ENCODE data around the gene KRTAP16-1.
"Not testable (repeated sequence)": the region's sequence is repeated elsewhere in the genome, so short reads cannot be mapped to it uniquely, and the experiment has no call there.

KRTAP16-1 gene, protein sequence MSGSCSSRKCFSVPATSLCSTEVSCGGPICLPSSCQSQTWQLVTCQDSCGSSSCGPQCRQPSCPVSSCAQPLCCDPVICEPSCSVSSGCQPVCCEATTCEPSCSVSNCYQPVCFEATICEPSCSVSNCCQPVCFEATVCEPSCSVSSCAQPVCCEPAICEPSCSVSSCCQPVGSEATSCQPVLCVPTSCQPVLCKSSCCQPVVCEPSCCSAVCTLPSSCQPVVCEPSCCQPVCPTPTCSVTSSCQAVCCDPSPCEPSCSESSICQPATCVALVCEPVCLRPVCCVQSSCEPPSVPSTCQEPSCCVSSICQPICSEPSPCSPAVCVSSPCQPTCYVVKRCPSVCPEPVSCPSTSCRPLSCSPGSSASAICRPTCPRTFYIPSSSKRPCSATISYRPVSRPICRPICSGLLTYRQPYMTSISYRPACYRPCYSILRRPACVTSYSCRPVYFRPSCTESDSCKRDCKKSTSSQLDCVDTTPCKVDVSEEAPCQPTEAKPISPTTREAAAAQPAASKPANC

DNA sequence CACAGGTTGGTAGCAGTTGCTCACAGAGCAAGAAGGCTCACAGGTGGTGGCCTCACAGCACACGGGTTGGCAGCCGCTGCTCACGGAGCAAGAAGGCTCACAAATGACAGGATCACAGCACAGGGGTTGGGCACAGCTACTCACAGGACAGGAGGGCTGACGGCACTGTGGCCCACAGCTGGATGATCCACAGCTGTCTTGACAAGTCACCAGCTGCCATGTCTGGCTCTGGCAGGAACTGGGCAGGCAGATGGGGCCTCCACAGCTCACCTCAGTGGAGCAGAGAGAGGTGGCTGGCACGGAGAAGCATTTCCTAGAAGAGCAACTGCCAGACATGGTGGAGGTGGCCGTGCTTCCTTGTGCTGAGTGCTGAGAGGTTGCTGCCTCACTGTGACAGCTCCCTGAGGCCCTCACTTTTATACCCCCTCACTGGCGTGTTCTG is at the start of gene KRTAP16-1:
TSS of gene KRTAP16-1 (minus strand) at position 392 of the 442 bp plus-strand sequence. CDS start at position 336, 56 bp downstream.
- in situ Hi-C loops (cut with MboI; ENCODE audit: low sequenced_read_pairs): no loop called here

DNA sequence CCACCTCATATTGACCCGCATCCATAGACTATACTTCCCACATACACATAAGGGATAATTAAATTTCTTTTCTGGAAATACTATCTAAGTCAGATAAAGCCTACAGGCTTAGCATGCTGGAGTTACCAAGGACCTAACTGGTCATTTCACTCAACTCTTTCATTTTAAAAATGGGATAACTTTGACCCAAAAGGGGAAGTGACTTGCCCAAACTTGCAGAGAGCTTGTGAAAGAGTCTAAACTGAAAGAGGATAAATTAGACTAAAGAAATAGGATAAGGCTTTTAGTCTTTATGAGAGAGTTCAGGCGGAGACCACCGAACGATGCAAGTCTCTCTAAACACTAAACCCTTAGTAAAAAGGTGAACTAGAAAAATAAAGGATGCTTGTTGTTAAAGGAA is 45.4 kb upstream of the KRTAP16-1 start:
- in situ Hi-C loops (cut with MboI; ENCODE audit: low sequenced_read_pairs): no loop called here

DNA sequence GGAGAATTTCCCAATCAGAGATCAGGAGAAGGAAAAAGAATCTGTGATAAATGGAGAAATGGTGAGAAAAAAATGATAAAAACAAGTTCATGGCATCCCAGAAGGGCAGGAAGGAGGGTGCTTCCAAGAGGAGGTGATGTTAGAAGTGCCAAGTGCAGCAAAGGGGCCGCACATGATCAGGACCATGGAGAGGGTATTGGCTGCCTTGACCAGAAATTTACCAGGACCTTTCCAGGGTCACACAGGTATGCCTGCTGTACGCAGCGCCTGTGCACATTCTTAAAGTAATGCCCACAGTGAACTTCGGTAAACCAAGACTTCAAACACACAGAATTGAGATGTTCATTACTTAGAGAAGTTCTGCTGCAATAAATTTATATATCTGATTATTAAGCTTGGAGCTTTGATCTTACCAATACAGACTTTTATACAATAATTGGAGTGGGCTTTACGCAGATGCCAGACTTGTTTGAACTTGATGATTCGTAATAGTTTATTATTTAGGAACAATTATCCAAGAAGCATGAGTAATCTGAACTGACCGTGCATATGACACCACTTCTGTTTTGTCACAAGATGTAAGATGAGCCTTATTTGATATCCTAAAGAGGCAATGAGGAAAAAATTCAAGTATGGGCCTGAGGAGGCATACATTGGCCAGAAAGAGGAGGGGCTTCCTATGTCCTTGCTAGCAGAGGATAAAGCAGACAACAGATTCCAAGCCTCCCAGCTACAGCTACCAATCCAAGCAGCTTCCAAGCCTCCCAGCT is 43.7 kb upstream of the KRTAP16-1 start:
- in situ Hi-C loops (cut with MboI; ENCODE audit: low sequenced_read_pairs): no loop called here

DNA sequence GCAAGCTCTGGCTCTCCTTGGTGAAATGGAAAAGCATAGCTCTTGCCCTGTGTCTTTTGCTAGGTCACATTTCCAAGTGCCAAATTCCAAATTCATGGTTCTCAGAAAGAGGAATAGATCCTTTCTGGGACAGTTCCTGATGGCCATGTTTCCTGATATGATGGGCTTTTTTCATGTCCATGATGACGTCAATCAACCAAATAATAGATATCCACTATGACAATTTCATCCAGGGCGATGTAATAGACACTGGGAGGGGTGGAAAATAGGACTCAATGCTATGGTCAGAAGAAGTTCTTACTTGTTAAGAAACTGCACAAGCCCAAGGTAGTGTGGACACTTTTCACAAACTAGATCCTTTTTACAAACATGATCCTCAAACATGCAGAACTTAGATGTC is 42.1 kb upstream of the KRTAP16-1 start:
- in situ Hi-C loops (cut with MboI; ENCODE audit: low sequenced_read_pairs): no loop called here

DNA sequence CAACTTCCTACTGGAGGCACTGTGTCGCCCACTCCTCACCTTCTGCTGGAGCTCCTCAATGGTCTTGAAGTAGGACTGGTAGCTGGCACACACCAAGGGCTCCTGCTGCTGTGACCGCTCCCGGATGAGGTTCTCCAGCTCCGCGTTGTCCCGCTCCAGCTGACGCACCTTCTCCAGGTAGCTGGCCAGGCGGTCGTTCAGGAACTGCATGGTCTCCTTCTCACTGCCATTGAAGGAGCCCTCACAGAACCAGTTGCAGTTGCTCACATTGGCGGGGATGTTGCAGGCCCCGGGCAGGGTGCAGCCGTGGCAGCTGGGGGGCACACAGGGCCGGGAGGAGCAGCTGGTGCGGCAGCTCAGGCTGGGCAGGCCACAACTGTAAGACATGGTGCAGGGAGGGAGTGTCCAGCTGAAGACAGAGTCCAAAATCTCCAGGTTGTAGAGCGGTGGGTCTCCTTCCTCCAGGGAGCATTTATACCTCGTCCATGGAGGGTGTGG is 41.3 kb upstream of the KRTAP16-1 start, which contains the start of gene KRT33A:
TSS of gene KRT33A (minus strand) at position 448 of the 498 bp plus-strand sequence. CDS start at position 387, 61 bp downstream.
- in situ Hi-C loops (cut with MboI; ENCODE audit: low sequenced_read_pairs): not testable (repeated sequence)

DNA sequence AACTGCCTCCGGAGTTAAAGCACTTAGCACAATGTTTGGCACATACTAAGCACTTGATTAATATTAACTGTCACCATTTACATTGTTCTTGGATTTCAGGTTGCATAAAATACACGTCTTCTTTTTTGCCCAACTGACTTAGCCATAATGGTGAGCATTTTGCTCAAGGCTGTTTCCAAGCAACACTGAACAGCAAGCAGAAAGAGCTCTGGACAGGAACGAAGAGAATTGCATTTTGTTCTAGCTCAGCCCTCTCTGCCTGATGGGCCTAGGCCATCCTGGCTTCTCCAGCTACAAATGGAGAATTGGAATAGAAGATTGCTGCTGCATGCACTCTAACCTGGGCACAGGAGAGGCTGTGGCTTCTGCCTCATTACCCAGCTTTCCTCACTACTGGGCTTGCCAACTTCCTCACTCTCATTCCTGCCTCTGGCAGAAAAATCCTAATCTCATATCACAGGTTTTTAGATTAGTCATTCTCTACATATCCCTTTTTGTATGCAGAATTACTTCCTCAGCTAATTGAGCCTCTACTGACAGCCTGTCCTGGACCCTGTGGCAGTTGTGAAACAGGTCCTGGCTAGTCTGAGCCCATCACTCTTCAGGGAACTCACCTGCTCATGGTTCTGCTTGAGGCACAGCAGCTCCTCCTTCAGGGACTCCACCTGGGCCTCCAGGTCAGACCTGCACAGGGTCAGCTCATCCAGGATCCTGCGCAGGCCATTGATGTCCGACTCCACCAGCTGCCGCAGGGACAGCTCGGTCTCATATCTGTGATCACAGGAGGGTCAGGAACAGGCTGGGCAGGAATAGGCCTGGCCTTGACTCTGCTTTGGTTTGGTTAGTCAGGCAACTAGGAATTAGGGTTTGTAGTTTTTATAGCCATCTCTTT is 39.0 kb upstream of the KRTAP16-1 start:
- in situ Hi-C loops (cut with MboI; ENCODE audit: low sequenced_read_pairs): no loop called here

DNA sequence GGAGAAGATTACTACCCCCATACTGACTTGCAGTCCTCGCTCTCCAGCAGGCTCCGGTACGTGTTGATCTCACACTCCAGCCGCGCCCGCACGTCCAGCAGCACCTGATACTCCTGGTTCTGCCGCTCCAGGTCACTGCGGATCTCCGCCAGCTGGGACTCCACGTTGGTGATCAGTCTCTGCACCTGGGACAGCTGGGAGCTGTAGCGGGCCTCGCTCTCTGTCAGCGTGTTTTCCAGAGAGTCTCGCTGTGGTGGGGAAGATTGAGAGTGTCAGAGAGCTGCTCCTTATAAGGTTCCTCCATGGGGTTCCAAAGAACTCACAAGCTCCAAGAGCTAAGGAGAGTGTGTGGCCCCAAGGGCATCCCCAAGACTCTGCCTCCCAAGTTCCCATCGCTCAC is 37.3 kb upstream of the KRTAP16-1 start:
- in situ Hi-C loops (cut with MboI; ENCODE audit: low sequenced_read_pairs): not testable (repeated sequence)

DNA sequence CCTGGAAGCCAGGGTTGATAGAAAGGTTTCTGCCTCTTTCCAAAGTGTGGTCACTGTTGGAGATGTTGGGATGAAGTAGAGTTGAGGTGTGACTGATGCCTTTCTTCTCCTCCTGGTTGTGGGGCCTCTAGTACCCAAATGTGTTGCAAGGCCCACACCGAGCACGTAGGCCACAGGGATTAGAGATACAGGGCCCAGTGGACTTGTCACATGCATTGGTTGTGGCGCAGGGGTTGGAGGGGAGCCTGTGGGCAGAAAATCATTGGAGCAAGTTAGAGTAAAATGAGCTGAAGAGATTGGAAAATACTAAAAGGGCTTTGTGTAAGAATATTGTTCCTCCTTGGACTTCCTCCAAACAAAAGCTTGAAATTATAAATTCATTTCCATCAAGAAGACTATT is 36.9 kb upstream of the KRTAP16-1 start:
- in situ Hi-C loops (cut with MboI; ENCODE audit: low sequenced_read_pairs): no loop called here

DNA sequence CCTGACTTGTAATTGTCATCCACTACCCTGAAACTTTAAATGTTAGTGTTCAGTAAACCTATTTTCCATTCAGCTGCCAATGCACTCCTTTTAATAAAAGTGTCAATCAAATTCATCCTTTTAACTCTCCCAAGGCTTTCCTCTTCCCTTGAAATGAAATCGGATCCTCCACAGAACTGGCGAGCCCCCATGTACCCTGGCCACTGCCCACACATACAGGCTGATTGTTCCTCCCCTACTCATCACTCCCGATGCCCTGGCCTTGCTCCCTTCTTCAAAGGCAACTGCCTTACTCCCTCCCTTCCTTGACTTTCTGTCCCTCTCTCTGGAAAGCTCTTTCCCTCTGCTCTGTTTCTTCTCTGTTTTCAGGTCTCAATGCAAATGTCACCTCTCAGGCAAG is 33.9 kb upstream of the KRTAP16-1 start:
- in situ Hi-C loops (cut with MboI; ENCODE audit: low sequenced_read_pairs): no loop called here

DNA sequence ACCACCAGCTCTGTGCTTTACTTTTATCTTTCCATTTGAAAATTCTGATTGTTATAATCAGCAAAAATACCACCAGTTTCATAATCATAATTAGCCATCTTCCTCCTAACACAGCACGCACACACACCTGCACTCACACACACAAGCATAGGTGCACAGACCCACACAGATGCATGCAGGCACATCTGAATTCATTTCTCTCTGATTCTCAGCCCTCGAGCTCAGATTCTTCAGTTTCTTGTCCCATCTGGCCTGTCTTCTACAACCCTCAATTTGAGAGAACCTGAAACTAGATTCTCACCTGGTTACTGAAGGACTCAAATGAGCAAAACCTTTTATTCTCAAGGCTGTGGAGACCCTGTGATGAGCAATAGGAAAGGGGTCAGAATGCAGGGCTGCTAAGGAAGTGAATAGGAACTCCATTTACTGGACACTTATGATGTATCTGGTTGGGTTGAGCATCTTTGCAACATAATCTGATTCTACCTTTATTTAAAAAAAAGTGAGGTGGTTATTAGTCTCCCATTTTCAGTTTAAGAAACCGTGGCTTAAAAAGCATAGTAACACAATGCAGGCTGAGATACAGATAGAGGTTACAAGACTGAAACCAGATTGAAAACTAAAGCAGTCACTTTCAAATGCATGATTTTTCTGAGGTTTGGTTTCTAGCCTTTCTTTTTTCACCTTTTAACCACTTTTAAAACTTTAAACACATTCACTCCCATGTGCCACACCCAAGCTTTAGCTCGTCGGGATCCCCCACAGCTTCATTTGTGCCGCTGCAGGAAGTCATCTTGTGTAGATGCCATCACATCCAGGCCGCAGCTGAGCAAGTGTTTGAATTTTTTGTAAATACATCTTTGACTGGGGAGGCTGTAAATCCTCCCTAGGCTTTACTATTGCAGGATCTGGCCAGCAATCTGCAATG is 32.1 kb upstream of the KRTAP16-1 start:
- in situ Hi-C loops (cut with MboI; ENCODE audit: low sequenced_read_pairs): no loop called here

DNA sequence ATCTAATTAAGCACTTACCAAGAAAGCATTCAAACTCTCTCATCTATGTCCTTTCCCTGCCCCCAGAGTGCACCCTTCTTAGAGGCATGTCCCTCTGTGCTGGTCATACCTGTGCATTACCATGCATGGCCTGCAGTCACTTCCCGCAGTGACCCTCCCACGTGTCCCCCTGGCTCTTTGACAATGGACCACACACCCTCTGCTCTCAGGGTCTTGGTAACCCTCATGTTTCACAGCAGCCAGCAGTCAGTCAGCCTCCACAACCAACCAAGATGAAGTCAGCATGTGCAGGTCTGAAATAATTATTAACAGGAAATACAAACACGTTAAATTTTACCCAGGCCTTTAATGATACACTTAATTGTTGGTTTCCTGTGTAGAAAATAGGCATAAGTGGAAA is 31.4 kb upstream of the KRTAP16-1 start:
- in situ Hi-C loops (cut with MboI; ENCODE audit: low sequenced_read_pairs): no loop called here

DNA sequence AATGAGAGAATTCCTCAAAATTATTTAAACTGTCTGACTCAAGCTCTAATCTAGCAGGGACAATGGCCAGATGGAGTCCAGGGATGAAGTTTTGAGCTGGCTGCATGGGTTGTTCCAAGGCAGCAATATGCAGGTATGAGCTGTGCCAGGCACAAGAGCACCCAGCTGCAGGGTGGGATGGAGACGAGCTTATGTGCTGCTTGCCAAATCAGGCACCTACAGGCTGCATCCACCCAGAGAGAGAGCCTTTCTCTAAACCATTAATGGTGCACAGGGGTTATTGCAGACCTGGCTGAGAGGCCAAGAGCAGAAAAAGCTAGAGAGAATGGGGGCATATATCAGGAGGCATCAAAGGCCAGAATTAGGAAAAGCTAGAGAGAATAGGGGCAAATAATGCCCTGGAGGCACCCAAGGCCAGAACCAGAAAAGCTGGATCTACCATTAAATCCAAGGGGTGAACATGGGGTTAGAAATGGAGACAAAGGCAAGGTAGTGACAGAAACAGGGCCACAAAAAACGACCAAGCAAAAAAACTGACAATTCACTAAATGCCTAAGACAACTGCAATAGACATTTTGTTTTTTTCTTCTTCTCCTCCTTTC is 30.6 kb upstream of the KRTAP16-1 start:
- in situ Hi-C loops (cut with MboI; ENCODE audit: low sequenced_read_pairs): no loop called here

DNA sequence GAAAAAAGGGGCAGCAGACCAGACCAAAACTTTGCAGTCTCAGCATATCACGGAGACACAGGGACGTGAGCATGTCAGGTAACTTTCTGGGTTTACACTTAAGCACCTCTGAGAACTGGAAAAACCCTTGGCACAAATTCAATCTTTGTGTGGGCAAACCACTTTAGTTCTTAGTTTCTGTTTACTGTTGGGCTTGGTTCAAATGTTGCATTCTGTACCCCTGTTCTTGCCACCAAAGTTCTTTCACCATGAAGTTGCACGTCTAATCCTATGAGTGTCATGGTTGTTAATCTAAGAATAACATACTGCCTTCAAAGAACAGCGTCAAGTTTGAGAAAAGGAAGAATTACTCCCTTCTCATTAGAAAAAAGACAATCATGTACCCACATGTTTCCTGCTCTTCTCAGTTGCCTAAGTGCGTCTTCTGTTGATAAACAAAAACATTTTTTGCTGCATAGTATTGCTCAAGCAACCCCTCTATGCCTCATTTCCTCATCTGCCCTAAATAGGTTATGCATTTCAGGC is 29.9 kb upstream of the KRTAP16-1 start:
- in situ Hi-C loops (cut with MboI; ENCODE audit: low sequenced_read_pairs): no loop called here

DNA sequence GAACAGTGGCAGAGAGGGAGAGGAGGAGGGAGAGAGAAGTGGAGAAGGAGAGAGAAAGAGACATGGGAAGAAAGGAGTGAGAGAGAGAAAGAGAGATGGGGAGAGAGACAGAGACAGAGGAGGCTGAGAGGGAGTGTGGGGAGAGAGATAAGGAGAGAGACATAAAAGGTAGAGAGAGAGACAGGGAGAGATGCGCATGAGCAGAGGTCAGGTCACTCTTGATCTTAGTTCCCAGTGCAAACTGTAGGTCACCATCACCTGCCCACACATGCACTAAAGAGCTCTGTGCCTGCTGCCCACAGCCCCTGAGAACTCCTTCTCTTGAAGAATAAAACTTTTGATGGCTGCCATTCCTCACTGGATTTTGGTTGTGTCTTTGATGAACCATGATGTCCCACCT is 26.6 kb upstream of the KRTAP16-1 start:
- in situ Hi-C loops (cut with MboI; ENCODE audit: low sequenced_read_pairs): no loop called here

DNA sequence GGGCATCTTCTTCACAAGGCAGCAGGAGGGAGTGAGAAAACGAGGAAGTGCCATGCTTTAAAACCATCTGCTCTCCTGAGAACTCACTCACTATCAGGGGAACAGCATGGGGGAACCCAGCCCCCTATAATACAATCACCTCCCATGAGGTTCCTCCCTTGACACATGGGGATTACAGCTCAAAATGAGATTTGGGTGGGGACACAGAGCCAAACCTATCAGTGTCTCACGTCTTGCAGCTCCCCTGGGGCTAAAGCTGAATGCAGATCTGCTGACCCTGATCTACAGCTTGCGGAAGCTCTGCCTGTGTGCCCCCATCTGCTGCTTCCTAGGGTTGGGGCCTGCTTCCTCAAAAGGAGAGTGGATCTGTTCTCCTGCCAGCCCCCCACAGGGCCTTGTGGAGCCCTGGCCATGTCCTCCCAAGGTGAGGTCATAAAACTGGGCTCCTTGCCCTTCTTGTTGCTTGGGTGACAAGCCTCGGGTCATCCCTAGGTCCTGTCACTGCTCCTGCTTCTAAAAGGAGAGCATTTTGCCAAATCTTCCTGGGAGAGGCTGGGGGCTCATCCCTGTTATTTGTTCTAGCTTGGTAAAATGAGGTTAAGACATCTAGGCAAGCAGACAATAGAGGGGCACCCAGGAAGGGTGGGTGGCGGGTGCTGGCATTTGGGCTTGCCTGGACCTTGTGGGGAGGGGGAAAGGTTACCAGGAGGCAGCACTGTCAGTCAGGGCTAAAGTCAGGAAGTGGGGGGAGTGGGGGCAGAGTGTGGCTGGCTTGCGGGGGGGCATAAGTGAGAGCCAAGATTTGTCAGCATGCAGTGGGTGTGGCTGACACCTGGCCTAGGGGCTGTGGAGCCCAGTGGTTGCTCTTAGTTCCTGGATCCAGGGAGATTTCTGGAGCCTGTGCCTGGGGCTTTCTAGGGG is 25.5 kb upstream of the KRTAP16-1 start:
- in situ Hi-C loops (cut with MboI; ENCODE audit: low sequenced_read_pairs): no loop called here

DNA sequence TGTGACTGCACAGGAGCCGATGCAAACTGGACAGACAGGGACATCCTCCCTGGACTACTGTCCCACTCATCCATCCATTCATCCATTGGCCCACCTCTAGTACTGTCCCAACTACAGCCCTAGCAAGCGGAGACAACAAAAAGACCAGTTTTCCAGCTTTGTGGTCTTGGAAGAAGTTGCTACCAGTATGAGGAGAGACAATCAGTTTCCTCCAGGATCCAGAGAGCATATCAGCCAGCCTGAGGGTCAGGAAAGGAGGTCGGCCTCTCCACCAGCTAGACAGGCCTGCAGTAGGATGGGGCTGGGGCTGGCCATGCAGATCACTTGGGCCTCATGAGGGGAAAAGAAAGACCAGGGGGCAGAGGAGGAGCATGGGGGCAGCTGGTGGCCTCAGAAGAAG is 24.7 kb upstream of the KRTAP16-1 start:
- in situ Hi-C loops (cut with MboI; ENCODE audit: low sequenced_read_pairs): no loop called here

DNA sequence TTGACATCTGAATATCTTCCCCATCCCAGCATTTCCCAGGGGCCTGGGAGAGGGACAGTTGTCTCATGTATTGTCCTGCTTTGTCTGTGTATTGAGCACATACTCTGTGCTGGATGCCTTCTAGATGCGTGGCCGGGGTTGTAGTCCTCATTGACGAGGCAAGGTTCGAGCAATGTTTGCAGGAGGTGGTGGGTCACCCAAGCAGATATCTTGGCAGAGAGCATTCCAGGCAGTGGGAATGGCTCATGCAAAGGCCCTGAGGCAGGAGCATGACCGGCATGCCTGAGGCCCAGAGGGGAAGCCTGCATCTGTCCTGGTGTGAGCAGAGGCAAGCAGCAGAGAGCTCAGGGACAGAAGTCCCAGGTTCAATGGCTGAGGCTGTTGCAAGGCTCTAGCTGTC is 24.0 kb upstream of the KRTAP16-1 start:
- in situ Hi-C loops (cut with MboI; ENCODE audit: low sequenced_read_pairs): no loop called here

DNA sequence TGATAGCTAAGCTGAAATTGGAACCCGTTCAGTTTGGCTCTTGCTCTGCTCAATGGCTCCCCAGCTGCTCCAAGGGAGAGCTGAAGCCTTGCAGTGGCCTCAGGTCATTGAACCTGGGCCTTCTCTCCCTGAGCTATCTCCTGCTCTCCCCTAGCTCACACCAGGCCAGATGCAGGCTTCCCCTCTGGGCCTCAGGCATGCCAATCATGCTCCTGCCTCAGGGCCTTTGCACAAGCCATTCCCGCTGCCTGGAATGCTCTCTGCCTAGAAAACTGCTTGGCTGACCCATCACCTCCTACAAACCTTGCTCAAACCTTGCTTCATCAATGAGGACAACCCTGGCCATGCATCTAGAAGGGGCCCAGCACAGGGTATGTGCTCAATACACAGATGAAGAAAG is 23.1 kb upstream of the KRTAP16-1 start:
- in situ Hi-C loops (cut with MboI; ENCODE audit: low sequenced_read_pairs): no loop called here

Measured in HL-60/S4 treated with phorbol 12-myristate 13-acetate at 8.2 ng/mL for 4 days and 3 days (cell line).